Stimulated activated naive CD8-positive, alpha-beta T cell treated with anti-CD3 and anti-CD28 coated beads, Interleukin-15, amount 100 ng/mL, for 72 hours (primary cell): Measurements from ENCODE around the gene RGS16.
A peak's percentile ranks its signal among the peaks of the same experiment; 100 is the strongest.

Source experiments
- ATAC-seq: fragments of 150-1000 bp; cut with Tn5 transposase; 2 replicates; pipeline ENCODE4 v1.10.0; 2021; ENCODE audit warnings: mild to moderate bottlenecking, moderate library complexity
- DNase-seq, 2 donors: peaks; one replicate each; pipeline ENCODE4 v3.0.0; 2021 to 2022
- H3K27ac Mint-ChIP-seq, 2 donors: one replicate each; pipeline ENCODE4 v1.8.0; 2022; ENCODE audit warnings: mild to moderate bottlenecking in 2 of 2, mixed read lengths in 2 of 2, moderate library complexity in 2 of 2
- H3K27me3 Mint-ChIP-seq: one replicate; pipeline ENCODE4 v1.8.0; 2022; ENCODE audit warnings: mixed read lengths
- H3K4me1 Mint-ChIP-seq: one replicate; pipeline ENCODE4 v1.8.0; 2022; ENCODE audit warnings: mild to moderate bottlenecking, mixed read lengths
- H3K4me3 Mint-ChIP-seq, 2 donors: one replicate each; pipeline ENCODE4 v1.8.0; 2022; ENCODE audit warnings: mild to moderate bottlenecking in 2 of 2, mixed read lengths in 2 of 2, moderate library complexity in 1 of 2
- H3K9me3 Mint-ChIP-seq, 2 donors: one replicate each; pipeline ENCODE4 v1.8.0; 2022; ENCODE audit warnings: mixed read lengths in 2 of 2

Gene RGS16

GRCh38 chr1:182560392-182560984 is 43.7 kb downstream of the RGS16 start:
- Mint-ChIP-seq H3K9me3 (no peaks in the 10 kb centered on the region), H3K27me3 (peaks cover 11% of the 10 kb centered on the region), H3K27ac (no peak overlapping the region), H3K4me1 (no peaks in the 10 kb centered on the region), H3K4me3 (no peak overlapping the region)
- ATAC-seq = no peak
- DNase-seq = no peak

- Mint-ChIP-seq H3K27ac (no peak overlapping the region), H3K4me3 (no peak overlapping the region), H3K27me3 (peaks cover 5% of the 10 kb centered on the region), H3K9me3 (peaks cover 5 to 13% of the 10 kb centered on the region in 2 donors), H3K4me1 (no peaks in the 10 kb centered on the region)
- DNase-seq (no peak), ATAC-seq (peak; percentile 42)
Measured at GRCh38 chr1:182556279-182556678, 47.9 kb downstream of the RGS16 start.

- no peak overlapping the region for H3K27ac Mint-ChIP-seq
- H3K27me3 Mint-ChIP-seq = peaks cover 5% of the 10 kb centered on the region
- peaks cover 5 to 13% of the 10 kb centered on the region in 2 donors for H3K9me3 Mint-ChIP-seq
- ATAC-seq (no peak), DNase-seq (no peak)
- H3K4me3 Mint-ChIP-seq = no peak overlapping the region
- no peaks in the 10 kb centered on the region for H3K4me1 Mint-ChIP-seq
Measured at GRCh38 chr1:182555493-182555892, 48.7 kb downstream of the RGS16 start.

- Mint-ChIP-seq H3K4me1 (no peaks in the 10 kb centered on the region), H3K27ac (peak overlapping the region in 1 of 2 donors; percentile 54), H3K4me3 (no peak overlapping the region), H3K27me3 (peaks cover 11% of the 10 kb centered on the region), H3K9me3 (peaks cover 5 to 13% of the 10 kb centered on the region in 2 donors)
- ATAC-seq = no peak
- DNase-seq = no peak
Measured at GRCh38 chr1:182552527-182552926, 51.7 kb downstream of the RGS16 start.

- ATAC-seq = no peak
- H3K27me3 Mint-ChIP-seq = peaks cover 35% of the 10 kb centered on the region
- H3K27ac Mint-ChIP-seq = no peak overlapping the region
- H3K4me3 Mint-ChIP-seq = no peak overlapping the region
- DNase-seq = no peak
- H3K4me1 Mint-ChIP-seq = no peaks in the 10 kb centered on the region
- H3K9me3 Mint-ChIP-seq = peaks cover 5 to 13% of the 10 kb centered on the region in 2 donors
Measured at GRCh38 chr1:182549811-182550210, 54.4 kb downstream of the RGS16 start.

- peaks cover 39% of the 10 kb centered on the region for H3K27me3 Mint-ChIP-seq
- no peak overlapping the region for H3K4me3 Mint-ChIP-seq
- no peaks in the 10 kb centered on the region for H3K4me1 Mint-ChIP-seq
- ATAC-seq (no peak), DNase-seq (no peak)
- H3K9me3 Mint-ChIP-seq = peaks cover 5 to 13% of the 10 kb centered on the region in 2 donors
- H3K27ac Mint-ChIP-seq = no peak overlapping the region
Measured at GRCh38 chr1:182549346-182549745, 54.8 kb downstream of the RGS16 start.
